DMS79 treated with DMSO at 0.1 percent for 48 hours (cell line): ENCODE results near the gene DDA1.
"Not testable (repeated sequence)": the region's sequence is repeated elsewhere in the genome, so short reads cannot be mapped to it uniquely, and the experiment has no call there.

Experiments used
- DNase-seq: peaks from one replicate; lab custom pipeline; 2025; lab: John Stamatoyannopoulos, UW

DDA1 gene

GRCh38 chr19:17309198-17309964 is at the start of gene DDA1:
TSS of gene DDA1 (plus strand) at chr19:17309563. CDS start at chr19:17309655, 92 bp downstream.
- peak; percentile 98 for DNase-seq

DNA sequence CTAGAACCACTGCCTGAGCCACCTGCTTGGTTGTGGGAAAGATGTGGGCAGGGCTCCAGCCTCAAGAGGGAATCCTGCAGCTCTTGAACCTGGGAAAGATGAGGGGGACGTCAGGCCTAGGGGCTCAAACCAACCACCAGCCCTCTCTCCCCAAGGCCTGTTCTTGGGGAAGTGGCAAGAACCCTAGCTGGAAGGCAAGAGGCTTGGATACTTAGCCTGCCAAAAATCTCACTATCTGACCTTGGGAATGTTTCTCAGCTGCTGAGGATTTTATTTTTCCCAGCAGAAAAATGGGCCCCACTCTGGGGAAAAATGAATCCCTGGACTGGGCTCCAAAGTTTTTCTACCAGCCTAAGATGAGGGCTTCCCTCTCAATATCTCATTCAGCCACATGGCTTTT is 49.4 kb upstream of the DDA1 start:
- DNase-seq: no peak

- peak; percentile 89 for DNase-seq
These were observed 48.5 kb upstream of the DDA1 start for GRCh38 chr19:17260842-17261325.

DNA sequence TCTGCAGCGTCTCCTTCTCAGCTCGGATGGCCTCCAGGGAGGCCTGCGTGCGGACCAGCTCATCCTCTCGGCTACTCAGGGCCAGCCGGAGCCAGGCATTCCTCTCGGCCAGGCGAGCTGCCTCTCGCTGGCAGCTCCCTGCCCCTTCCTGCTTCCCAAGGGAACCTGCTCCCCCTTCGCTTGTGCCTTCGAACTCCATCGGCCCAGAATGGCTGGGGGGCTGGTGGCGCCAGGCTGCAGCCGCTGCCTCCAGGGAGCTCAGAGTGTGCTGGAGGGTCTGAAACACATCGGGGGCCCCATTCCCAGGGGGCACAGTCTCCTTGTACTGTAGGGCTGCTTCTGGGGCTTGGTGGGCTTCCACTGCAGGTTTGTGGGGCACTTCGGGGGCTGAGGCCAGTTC is 46.8 kb upstream of the DDA1 start:
- DNase-seq: no peak

DNA sequence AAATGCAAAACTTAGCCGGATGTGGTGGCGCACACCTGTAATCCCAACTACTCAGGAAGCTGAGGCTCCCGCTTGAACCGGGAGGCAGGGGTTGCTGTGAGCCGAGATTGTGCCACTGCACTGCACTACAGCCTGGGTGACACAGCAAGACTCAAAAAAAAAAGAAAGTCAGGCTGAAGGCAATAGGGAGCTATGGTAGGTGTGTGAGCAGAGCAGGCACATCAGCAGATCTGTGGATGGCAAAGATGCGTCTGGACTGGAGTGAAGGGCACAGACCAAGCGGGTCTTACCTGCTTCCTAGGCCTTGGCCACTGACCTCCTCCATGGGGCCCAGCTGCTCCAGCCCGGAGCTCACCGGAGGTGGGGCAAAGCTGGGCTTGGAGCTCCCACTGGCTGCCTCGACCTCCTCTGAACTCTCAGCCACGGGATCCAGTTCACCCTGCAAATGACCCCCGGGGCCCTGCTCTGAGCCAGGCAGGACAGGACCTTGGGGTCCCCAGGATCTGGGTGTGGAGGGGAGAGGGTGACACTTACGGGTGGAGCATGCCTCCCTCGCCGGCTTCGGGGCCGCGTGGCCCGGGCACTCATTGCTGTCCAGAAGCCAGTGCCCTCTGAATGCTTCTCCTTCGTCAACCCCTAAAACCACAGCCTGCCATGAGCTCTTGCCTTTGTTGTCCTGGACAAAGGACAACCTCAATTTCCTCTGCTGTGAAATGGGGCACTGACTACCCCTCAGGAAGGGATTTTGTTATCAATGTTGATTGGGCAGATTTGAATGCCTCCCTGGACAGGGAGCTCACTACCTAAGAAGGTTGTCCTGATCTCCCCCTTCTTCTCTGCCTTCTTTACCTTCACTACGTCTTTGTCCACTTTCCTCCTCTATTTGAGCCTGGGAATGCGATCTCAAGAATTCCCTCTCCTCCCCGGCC is 45.4 kb upstream of the DDA1 start:
- DNase-seq: no peak

DNA sequence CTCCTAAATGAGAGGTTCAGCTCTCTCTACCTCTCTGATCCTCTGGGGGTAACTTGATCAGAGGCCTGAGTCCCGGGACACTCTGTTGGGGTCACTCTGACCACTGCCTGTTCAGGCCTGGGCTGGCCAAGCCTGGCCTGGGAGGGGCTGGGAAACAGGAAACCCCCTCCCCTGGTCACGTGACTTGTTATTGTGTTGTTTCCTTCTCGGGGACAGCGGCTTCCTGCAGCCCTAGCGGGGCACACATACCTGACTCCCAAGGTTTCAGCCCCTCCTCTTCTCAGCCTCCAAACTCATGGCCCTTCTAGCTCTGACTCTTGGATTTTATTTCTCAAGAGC is 44.8 kb upstream of the DDA1 start, which contains the start of gene USHBP1:
USHBP1 (minus strand) TSS at position 105 of the 339 bp plus-strand sequence. CDS start 446 bp downstream, outside the sequence.
- DNase-seq: no peak

DNA sequence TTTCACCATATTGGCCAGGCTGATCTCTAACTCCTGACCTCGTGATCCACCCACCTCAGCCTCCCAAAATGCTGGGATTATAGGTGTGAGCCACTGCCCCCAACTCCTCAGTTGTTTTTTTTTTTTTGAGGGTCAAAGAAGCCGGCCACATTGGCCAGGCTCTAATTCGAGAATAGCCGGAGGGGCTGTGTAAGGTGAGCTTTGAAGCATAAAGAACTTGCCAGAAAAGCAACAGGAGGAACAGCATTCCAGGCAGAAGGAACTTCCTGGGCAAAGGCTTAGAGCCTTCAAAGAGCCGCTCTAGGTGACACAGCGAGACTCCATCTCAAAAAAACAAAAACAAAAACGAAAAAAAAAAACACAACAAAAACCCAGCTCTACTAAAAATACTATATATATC is 43.3 kb upstream of the DDA1 start:
- no peak for DNase-seq

- DNase-seq: no peak
These were observed 42.8 kb upstream of the DDA1 start for GRCh38 chr19:17266589-17266974.

- peak; percentile 95 for DNase-seq
These were observed 42.2 kb upstream of the DDA1 start, which contains the start of gene BABAM1 for GRCh38 chr19:17266975-17267788. TSS of gene BABAM1 (plus strand) at chr19:17267443. CDS start at chr19:17268807, 1,364 bp downstream.

DNA sequence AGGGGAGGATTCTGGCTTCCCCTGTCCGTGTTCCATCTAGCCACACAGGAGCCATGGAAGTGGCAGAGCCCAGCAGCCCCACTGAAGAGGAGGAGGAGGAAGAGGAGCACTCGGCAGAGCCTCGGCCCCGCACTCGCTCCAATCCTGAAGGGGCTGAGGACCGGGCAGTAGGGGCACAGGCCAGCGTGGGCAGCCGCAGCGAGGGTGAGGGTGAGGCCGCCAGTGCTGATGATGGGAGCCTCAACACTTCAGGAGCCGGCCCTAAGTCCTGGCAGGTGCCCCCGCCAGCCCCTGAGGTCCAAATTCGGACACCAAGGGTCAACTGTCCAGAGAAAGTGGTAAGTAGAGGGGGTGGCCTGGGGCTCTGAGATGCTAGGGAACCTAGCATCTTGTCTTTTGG is 40.6 kb upstream of the DDA1 start:
- no peak for DNase-seq

DNA sequence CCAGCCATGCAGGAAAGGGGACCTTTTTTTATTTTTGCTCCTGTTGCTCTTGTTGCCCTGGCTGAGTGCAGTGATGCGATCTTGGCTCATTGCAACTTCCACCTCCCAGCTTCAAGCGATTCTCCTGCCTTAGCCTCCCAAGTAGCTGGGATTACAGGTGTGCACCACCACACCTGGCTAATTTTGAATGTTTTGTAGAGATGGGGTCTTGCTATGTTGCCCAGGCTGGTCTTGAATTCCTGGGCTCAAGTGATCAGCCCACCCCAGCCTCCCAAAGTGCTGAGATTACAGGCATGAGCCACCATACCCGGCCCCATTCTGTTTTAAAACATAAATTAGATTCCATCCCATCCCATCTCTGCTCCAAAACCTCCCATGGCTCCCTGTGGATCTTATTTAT is 34.5 kb upstream of the DDA1 start:
- DNase-seq: not testable (repeated sequence)

GRCh38 chr19:17275441-17276175 is 33.8 kb upstream of the DDA1 start:
- no peak for DNase-seq

DNA sequence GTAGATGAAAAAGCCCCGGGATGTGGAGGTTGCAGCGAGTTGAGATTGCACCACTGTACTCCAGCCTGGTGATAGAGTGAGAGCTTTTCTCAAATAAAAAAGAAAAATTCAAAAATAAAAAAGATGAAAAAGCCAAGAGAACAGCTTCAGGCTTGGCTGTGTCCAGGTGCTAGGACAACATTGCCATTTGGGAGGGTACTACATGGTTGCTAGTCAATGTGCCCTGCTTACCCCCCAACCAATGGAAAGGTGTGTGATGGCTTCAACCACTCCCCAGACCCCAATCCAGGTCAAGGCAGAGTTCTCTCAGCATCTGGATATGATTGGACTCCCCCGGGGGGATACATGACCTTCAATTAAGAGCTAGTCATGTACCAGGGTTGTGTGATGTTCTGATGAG is 29.9 kb upstream of the DDA1 start:
- DNase-seq: no peak

DNA sequence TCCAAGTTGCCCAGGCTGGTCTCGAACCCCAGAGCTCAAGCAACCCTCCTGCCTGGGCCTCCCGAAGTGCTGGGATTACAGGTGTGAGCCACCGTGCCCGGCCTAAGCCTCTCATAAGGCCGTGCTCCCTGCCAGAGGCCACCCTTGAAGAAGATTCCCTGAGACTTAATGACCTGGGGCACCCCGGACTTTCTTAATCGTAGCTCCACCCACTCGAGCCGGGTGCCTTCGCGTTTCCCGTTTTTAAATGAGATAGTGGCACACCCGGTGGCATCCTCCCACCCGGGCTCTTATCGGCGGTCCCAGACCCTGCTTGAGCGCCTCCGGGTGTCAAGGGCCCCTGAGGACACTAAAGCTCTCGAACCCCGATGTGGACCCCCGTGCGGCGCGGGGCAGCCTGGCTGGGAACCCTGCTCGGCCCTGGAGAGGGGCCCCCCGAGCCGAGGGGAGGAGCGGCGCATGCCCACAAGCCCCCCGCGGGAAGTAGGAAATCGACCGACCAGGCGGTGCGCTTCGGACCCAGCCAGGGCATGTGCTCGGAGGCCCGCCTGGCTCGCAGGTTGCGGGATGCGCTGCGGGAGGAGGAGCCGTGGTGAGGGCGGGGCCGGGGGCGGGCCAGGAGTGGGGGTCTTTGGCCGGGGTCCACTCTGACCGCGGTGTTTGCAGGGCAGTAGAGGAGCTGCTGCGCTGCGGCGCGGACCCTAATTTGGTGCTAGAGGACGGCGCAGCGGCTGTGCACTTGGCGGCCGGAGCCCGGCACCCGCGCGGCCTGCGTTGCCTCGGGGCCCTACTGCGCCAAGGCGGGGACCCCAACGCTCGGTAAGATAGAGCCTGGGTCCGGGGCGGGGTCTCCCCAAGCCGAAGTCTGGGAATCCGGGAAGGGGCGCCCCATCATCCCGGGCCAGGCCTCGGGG is 27.7 kb upstream of the DDA1 start, which contains the start of gene ANKLE1:
ANKLE1 (plus strand) TSS at position 511 of the 914 bp plus-strand sequence; CDS start at position 531, 20 bp downstream.
- DNase-seq: peak; percentile 15

GRCh38 chr19:17282488-17283125 is 26.8 kb upstream of the DDA1 start:
- peak; percentile 77 for DNase-seq

- no peak for DNase-seq
These were observed 25.8 kb upstream of the DDA1 start for GRCh38 chr19:17283504-17283996.

DNA sequence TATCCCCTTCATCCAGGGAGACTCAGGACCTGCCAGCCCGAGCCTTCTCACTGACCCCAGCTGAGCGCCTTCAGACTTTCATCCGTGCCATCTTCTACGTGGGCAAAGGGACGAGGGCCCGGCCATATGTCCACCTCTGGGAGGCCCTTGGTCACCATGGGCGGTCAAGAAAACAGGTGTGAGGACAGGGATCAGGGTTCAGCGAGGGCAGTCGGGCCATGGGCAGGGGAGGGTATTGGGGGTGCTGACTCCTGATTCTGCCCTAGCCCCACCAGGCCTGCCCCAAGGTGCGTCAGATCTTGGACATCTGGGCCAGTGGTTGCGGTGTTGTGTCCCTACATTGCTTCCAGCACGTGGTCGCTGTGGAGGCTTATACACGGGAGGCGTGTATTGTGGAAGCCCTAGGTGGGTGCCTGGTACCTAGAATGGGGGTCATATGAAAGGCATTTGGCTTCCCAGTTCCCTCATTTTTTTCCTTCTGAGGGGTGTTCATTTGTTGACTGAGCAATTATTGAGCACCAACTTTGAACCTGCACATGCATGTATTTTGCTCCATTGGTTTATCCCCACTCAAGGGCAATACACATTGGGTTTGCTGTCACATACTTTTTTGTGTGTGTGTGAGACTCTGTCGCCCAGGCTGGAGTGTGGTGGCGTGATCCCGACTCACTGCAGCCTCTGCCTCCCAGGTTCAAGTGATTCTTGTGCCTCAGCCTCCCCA is 23.8 kb upstream of the DDA1 start:
- DNase-seq: no peak

- DNase-seq: no peak
These were observed 23.1 kb upstream of the DDA1 start for GRCh38 chr19:17286263-17286662.

GRCh38 chr19:17286752-17287151 is 22.6 kb upstream of the DDA1 start:
- DNase-seq: no peak
